IPS-18a (cell line): Measurements from ENCODE around the gene PTPRC.

Experiments
- H3K27ac ChIP-seq: one replicate; pipeline ENCODE4 v1.5.1; 2013; ENCODE audit warnings: low read length
- H3K27me3 ChIP-seq: one replicate; pipeline ENCODE4 v1.6.1; 2013; ENCODE audit warnings: mild to moderate bottlenecking, low read length; ENCODE audit not compliant: control insufficient read depth, insufficient read depth
- H3K36me3 ChIP-seq: one replicate; pipeline ENCODE4 v1.6.1; 2013; ENCODE audit warnings: low read depth, low read length; ENCODE audit not compliant: control insufficient read depth
- H3K4me1 ChIP-seq: one replicate; pipeline ENCODE4 v1.6.1; 2013; ENCODE audit warnings: low read depth, low read length; ENCODE audit not compliant: control insufficient read depth
- H3K4me3 ChIP-seq: one replicate; pipeline ENCODE4 v1.5.1; 2013; ENCODE audit warnings: low read length
- H3K9ac ChIP-seq: one replicate; pipeline ENCODE4 v1.6.1; 2013; ENCODE audit warnings: mild to moderate bottlenecking, low read length, moderate library complexity
- H3K9me3 ChIP-seq: one replicate; pipeline ENCODE4 v1.6.1; 2013; ENCODE audit warnings: low read depth, low read length; ENCODE audit not compliant: control insufficient read depth

Gene PTPRC

DNA sequence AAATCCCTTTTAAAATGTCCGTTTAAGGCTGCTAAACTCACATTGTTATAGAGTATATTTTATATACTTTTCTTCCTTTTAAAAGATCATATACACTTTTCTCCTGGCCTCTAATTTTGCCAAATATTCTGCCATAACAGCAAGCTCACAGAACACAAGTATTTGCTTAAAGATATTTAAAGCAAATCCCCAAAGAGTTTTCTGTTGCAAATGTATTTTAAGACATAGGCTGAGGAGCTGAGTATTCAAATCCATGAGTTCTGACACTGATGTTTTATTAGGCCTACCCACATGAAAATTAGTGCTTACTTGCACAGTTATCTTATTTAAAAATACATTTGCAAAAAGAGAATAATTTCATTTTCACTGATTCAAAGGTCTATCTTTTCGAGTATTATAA lies 1.7 kb upstream of the PTPRC start:
- H3K36me3 ChIP-seq = no peaks in the 10 kb centered on the region
- no peaks in the 10 kb centered on the region for H3K9me3 ChIP-seq
- H3K4me3 ChIP-seq = no peak overlapping the region
- H3K27me3 ChIP-seq = no peaks in the 10 kb centered on the region
- H3K4me1 ChIP-seq = no peaks in the 10 kb centered on the region
- H3K9ac ChIP-seq = no peak overlapping the region
- no peak overlapping the region for H3K27ac ChIP-seq

DNA sequence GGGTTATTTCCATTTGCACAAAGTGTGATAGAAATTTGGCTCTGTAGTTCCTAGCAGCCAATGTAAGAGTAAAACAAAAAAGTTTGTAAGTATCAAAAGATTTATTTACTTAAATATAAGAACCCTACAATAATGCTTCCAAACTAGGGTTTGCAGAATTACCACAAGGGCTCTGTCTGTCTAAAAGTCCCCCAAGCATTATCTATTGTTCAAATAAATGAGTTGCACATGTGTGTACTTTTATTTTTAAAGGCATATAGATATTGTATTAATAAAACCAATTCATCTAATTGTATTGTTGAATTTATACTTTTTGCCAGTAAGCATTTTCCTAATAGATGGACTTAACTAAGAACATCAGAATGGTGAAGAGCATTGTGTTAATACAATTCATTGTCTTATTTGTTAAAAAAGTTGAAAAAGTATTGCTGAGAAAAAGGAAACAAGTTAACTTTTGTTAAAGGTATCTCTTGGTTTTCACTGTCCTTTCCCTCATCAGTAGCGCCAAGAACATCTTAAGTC lies 863 bp upstream of the PTPRC start:
- H3K4me1 ChIP-seq = no peaks in the 10 kb centered on the region
- no peaks in the 10 kb centered on the region for H3K36me3 ChIP-seq
- H3K4me3 ChIP-seq = no peak overlapping the region
- H3K27ac ChIP-seq = no peak overlapping the region
- no peaks in the 10 kb centered on the region for H3K27me3 ChIP-seq
- no peaks in the 10 kb centered on the region for H3K9me3 ChIP-seq
- H3K9ac ChIP-seq = no peak overlapping the region

DNA sequence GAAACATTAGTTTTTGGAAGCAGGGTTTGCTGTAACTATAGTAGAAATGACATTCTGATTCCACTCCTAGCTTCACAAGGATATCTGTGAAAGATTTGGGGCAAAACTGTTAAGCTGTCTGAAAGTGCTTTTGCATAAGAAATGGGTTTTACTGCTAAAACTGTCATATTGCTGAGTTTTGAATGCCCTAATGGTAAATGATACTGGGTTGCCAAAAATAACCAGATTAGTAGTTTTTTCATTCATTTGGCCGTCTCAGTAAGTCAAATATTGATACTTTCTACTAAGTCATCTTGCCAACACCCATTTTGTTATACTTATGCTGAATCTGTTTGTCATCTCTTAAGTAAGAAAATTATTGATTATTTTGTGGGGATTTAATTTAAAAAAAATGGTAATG lies 399 bp upstream of the PTPRC start:
- Histone ChIP-seq H3K27me3 (no peaks in the 10 kb centered on the region), H3K9me3 (no peaks in the 10 kb centered on the region), H3K4me3 (no peak overlapping the region), H3K27ac (no peak overlapping the region), H3K36me3 (no peaks in the 10 kb centered on the region), H3K9ac (no peak overlapping the region), H3K4me1 (no peaks in the 10 kb centered on the region)

DNA sequence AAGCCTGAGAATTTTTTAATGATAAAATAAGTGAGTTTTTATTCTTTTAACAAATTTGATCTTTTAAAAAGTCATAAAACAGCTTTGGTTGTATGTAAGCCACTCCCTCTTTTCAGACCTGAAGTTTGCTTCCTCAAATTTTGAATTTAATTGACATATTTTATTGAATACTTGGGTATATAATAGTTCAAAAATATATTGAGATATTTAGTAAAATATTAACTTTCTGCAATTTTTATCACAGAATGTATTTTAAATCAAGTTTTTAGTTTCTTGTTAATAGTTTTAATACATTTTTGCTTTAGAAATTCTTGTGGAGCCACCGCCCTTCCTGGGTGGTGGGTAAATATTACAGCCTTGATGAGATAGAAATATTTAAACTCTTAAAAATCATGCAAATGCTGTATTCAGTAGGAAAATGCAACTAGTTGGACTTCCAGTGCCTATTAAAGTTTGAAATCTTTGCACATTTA lies 867 bp downstream of the PTPRC start:
- H3K4me1 ChIP-seq = no peaks in the 10 kb centered on the region

DNA sequence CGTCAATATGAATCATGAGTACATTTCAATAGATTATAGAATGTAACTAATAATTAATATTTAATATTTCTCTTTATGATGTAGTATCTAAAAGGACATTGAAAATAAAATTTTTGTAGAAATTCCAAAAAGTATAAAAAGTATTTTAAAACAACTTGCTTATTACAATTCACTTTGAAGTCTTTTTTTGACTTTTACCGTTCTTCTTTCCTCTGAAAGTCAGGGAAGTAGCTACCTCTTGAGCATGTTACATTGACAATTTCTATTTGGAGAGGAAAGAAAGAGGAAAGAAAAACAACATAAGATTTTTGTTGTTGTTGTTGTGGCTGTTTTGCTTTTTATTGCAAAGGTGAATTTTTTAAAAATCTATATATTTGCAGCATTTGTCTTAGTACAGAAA lies 1.3 kb downstream of the PTPRC start:
- Histone ChIP-seq H3K4me1 (no peaks in the 10 kb centered on the region), H3K9me3 (no peaks in the 10 kb centered on the region), H3K27me3 (no peaks in the 10 kb centered on the region), H3K4me3 (no peak overlapping the region), H3K27ac (no peak overlapping the region), H3K9ac (no peak overlapping the region), H3K36me3 (no peaks in the 10 kb centered on the region)

More for the DNA sequence above, 867 bp downstream of the PTPRC start:
- Histone ChIP-seq H3K9me3 (no peaks in the 10 kb centered on the region), H3K27me3 (no peaks in the 10 kb centered on the region), H3K36me3 (no peaks in the 10 kb centered on the region), H3K27ac (no peak overlapping the region), H3K4me3 (no peak overlapping the region), H3K9ac (no peak overlapping the region)

DNA sequence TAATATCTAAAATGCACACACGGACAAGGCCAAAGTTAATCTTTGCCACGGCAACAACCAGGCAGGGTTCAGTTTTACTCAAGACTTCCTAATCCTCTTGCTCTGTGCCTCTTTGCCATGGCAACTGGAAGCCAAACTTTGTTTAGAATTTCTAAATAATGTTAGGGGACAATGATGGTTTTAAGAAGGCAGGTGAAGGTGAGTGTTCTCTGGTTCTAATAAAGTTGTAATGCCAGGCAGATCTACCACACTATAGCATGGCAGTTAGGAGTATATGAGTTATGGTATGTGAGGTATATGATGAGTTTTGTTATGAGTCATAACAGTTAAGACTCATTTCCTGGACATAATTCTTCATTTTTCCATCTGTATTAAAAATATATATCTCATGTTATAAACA lies 2.7 kb downstream of the PTPRC start:
- Histone ChIP-seq H3K9ac (no peak overlapping the region), H3K4me1 (no peaks in the 10 kb centered on the region), H3K27me3 (no peaks in the 10 kb centered on the region), H3K9me3 (no peaks in the 10 kb centered on the region), H3K36me3 (no peaks in the 10 kb centered on the region), H3K4me3 (no peak overlapping the region), H3K27ac (no peak overlapping the region)

DNA sequence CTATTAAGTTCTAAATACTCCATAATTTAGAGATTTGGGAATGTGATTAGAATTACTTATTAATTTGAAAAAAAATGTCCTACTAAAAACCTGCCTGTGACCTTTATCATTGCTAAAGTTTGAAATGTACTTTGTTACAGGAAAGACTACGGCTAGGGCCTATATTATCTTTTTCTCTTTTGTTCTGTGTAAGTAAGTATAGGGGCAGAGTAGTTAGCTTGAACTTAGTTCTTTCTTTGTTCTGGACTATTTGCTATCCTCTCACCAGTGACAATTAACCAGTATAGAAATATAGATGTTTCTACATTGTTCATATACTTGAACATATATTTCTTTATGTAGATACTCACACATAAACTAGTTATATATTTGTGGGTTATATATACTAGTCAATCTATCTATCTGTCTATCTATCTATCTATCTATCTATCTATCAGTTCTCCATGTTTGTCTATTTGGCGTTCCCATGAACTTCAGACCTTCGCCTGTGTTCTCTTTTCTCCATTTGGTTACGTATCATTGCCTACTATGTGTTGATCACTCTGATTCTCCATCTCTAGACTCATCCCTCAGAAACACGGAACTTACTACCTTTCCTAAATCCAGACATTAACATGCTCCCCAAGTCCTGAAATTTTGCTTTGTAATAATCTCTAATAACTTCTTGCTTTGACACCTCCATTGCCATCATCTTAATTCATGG lies 3.3 kb downstream of the PTPRC start:
- Histone ChIP-seq H3K27ac (no peak overlapping the region), H3K9me3 (no peaks in the 10 kb centered on the region), H3K4me1 (no peaks in the 10 kb centered on the region), H3K9ac (no peak overlapping the region), H3K4me3 (no peak overlapping the region), H3K27me3 (no peaks in the 10 kb centered on the region), H3K36me3 (no peaks in the 10 kb centered on the region)

DNA sequence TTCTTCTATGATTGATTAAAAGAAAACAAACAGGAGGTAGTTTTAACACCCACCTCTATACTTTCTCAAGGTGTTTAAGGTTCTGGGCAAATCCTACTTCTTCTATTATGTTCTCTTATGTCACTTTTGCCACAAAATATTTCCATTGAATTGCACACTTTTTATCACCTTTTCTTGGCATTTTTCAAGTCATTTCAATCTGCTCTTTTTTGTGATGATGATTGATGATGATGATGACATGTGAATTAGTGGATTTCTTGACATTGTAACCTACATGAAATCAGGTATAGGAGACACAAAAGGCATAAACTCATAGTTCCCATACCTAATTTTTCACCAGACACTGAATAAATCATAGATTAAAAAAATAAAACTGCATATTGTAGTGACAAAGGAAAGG lies 4.1 kb downstream of the PTPRC start:
- no peaks in the 10 kb centered on the region for H3K9me3 ChIP-seq
- H3K36me3 ChIP-seq = no peaks in the 10 kb centered on the region
- H3K9ac ChIP-seq = no peak overlapping the region
- H3K27ac ChIP-seq = no peak overlapping the region
- no peaks in the 10 kb centered on the region for H3K4me1 ChIP-seq
- no peak overlapping the region for H3K4me3 ChIP-seq
- H3K27me3 ChIP-seq = no peaks in the 10 kb centered on the region

DNA sequence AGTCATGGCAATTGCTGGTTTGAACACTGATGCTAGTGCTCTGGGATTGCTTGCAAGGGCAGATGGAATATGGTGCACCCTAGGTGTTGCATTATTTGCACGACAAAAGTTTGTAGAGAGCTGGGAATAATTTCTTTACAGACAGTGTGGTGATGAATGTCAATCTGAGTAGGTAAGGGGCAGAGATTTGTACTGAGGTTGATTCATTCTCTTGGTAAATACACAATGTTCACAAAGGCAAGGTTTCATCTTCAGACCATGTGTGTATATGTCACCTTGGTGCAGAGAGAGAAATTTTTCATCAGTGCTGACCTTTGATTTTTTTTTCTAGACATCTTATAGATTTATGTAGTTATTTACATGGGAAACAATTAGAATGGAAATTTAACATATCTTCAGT lies 5.0 kb downstream of the PTPRC start:
- Histone ChIP-seq H3K4me1 (no peaks in the 10 kb centered on the region), H3K27me3 (no peaks in the 10 kb centered on the region), H3K4me3 (no peak overlapping the region), H3K9ac (no peak overlapping the region), H3K36me3 (no peaks in the 10 kb centered on the region), H3K27ac (no peak overlapping the region), H3K9me3 (no peaks in the 10 kb centered on the region)

DNA sequence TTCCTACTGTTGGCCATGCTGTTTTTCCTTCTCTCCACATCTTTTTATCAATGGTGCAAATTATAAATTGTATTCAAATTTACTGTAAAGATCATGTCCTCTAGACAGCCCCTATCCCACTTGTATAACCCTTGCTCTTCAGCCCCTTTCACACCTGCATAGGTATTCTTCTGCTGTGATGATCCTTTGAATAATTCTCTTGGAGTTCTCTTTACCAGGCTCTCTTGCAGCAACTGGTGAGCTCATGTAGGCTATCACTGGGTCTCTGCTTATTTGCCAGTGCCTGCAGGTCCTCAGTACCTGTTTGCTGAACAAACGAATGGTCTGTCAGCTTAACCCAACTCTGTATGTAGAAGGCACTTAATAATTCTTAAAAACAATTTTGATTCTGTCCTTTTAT lies 8.2 kb downstream of the PTPRC start:
- H3K27ac ChIP-seq = no peak overlapping the region
- H3K27me3 ChIP-seq = no peaks in the 10 kb centered on the region
- peaks cover 6% of the 10 kb centered on the region for H3K4me1 ChIP-seq
- H3K4me3 ChIP-seq = no peak overlapping the region
- H3K9ac ChIP-seq = no peak overlapping the region
- H3K36me3 ChIP-seq = no peaks in the 10 kb centered on the region
- no peaks in the 10 kb centered on the region for H3K9me3 ChIP-seq

DNA sequence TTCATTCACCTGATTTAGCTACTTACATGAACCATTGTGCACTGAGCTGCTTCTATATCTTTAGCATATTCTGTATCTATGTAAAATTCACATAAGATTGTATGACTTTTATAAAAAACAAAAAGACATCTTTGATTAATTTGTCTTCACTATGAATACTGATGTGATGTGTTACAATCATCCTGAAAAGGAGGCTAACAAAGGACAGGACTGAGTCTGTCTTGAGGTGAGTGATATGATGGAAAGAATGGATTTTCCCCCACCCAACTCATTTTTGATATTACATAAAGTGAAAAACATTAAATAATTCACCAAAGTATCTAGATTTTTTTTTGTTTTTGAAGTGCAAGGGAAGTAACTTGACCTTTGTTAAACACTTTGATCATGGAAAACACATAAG lies 9.8 kb downstream of the PTPRC start:
- H3K4me1 ChIP-seq = peaks cover 19% of the 10 kb centered on the region
- no peaks in the 10 kb centered on the region for H3K36me3 ChIP-seq
- H3K27ac ChIP-seq = no peak overlapping the region
- no peak overlapping the region for H3K9ac ChIP-seq
- H3K4me3 ChIP-seq = no peak overlapping the region
- no peaks in the 10 kb centered on the region for H3K27me3 ChIP-seq
- H3K9me3 ChIP-seq = no peaks in the 10 kb centered on the region

DNA sequence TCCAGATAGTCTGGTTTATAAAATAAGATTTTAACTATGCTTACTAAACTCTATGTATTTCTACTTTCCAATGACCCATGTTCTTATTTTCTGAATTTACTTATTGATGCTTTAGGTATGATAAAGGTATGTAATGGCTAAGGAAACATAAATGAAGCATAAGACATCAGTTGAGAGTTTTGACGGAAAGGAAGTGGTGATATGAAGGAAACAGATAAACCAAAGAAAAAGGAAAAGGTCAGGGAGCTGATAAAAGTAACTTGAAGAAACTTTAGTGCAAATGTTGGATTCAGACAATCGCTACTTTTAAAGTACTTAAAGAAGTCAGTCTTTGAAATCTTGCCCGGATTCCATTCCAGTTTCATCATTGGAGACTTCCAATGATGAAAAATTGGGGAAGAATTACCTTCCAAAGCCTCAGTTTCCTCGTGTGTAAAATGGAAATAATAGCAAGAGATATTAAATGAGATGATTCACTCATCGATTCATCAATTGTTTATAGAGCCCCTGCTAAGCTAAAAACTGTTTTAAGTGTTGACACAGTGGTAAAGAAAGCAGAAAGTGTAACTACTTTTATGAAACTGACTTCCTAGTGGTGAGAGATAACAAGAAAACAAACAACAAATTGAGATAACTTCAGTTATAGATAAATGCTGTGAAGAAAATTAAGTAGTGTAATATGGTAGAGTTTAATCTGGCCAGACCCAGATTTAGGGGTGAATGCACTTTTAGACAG lies 10.6 kb downstream of the PTPRC start:
- Histone ChIP-seq H3K4me3 (no peak overlapping the region), H3K36me3 (no peaks in the 10 kb centered on the region), H3K4me1 (peaks cover 19% of the 10 kb centered on the region), H3K27me3 (no peaks in the 10 kb centered on the region), H3K27ac (no peak overlapping the region), H3K9ac (no peak overlapping the region), H3K9me3 (no peaks in the 10 kb centered on the region)
